CD4-positive, CD25-positive, alpha-beta regulatory T cell (primary cell): Measurements from ENCODE around the gene PNMA8A. TPM values are rescaled to one million over a fixed set of nuclear protein-coding genes. Genes with fewer than 3 reads are reported as not detected.
A peak's percentile ranks its signal among the peaks of the same experiment; 100 is the strongest.

Experiments
- ATAC-seq, 2 donors: fragments of 150-1000 bp; cut with Tn5 transposase; one replicate each; pipeline ENCODE4 v1.10.0; 2021; ENCODE audit warnings: low read depth in 2 of 2, moderate number of reproducible peaks in 2 of 2, moderate library complexity in 1 of 2
- DNase-seq, 3 donors: peaks; one replicate each; pipeline versions ENCODE4 v3.0.0 to v3.0.0-alpha.2; 2012 to 2022; ENCODE audit warnings: mixed read lengths in 1 of 3
- H3K27ac ChIP-seq: one replicate; pipeline ENCODE4 v1.7.0; 2013; ENCODE audit warnings: mild to moderate bottlenecking, low read length; ENCODE audit not compliant: insufficient read depth, poor library complexity, severe bottlenecking
- H3K27me3 ChIP-seq: one replicate; pipeline ENCODE4 v1.7.0; 2013; ENCODE audit warnings: low read length; ENCODE audit not compliant: control insufficient read depth, insufficient read depth
- H3K36me3 ChIP-seq: one replicate; pipeline ENCODE4 v1.7.0; 2013; ENCODE audit warnings: mild to moderate bottlenecking, low read length, moderate library complexity; ENCODE audit not compliant: control insufficient read depth, insufficient read depth
- H3K4me1 ChIP-seq: 2 replicates; pipeline ENCODE4 v1.7.0; 2013; ENCODE audit warnings: mild to moderate bottlenecking, low read length; ENCODE audit not compliant: insufficient read depth, control insufficient read depth, poor library complexity, severe bottlenecking
- H3K4me3 ChIP-seq: one replicate; pipeline ENCODE4 v1.7.0; 2013; ENCODE audit warnings: low read depth, mild to moderate bottlenecking, low read length, moderate library complexity
- H3K9me3 ChIP-seq, 2 experiments: 1 replicate in 1 of 2; 2 replicates in 1 of 2; pipeline ENCODE4 v1.7.0; 2013; ENCODE audit warnings: low read length in 2 of 2, mild to moderate bottlenecking in 1 of 2, moderate library complexity in 1 of 2; ENCODE audit not compliant: control insufficient read depth in 2 of 2
- H3K27ac Mint-ChIP-seq, 3 donors: one replicate each; pipeline ENCODE4 v1.8.0; 2020 to 2022; ENCODE audit warnings: mild to moderate bottlenecking in 3 of 3, mixed read lengths in 3 of 3, moderate library complexity in 2 of 3
- H3K27me3 Mint-ChIP-seq: one replicate; pipeline ENCODE4 v1.8.0; 2022; ENCODE audit warnings: mild to moderate bottlenecking, mixed read lengths
- H3K36me3 Mint-ChIP-seq: one replicate; pipeline ENCODE4 v1.8.0; 2020; ENCODE audit warnings: mixed read lengths
- H3K4me1 Mint-ChIP-seq, 4 donors: one replicate each; pipeline ENCODE4 v1.8.0; 2020 to 2022; ENCODE audit warnings: mixed read lengths in 4 of 4, mild to moderate bottlenecking in 1 of 4
- H3K4me3 Mint-ChIP-seq, 4 donors: one replicate each; pipeline ENCODE4 v1.8.0; 2020 to 2022; ENCODE audit warnings: mild to moderate bottlenecking in 4 of 4, mixed read lengths in 4 of 4, moderate library complexity in 3 of 4
- H3K9me3 Mint-ChIP-seq, 7 donors: one replicate each; pipeline ENCODE4 v1.8.0; 2020 to 2022; ENCODE audit warnings: mixed read lengths in 7 of 7, mild to moderate bottlenecking in 3 of 7, moderate library complexity in 2 of 7
- polyA plus RNA-seq, 4 donors: library from polyadenylated mRNA; unstranded; fragments of 300-500 nt; fragmentation: Illumina TruSeq; gene quantifications; one replicate each; pipeline ENCODE4 v1.2.3, GENCODE V29; 2021
- total RNA-seq: library from RNA; stranded (reverse); gene quantifications from one replicate; pipeline ENCODE4 v1.2.3, GENCODE V29; 2022

PNMA8A gene
- total and polyA plus RNA-seq, 5 donors from 2014 or later, result 0.05 TPM; not detected in 4

DNA sequence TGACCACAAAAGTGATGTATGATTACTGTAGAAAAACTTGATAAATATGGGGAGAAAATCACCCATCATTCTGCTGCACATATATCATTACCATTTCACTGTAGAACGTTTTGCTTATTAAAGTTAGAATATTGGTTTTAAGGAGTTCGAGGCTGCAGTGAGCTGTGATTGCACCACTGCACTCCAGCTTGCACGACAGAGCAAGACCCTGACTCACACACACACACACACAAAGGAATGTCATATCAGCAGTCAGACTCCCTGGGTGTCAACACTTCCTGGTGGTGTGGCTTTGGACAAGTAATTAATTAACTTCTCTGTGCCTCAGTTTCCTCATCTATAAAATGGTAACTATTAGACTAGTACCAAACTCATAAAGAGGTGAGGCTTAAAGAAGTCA lies 11.3 kb upstream of the PNMA8A start:
- Histone ChIP-seq H3K4me1 (peaks cover 2% of the 10 kb centered on the region), H3K36me3 (no peaks in the 10 kb centered on the region), H3K27ac (no peak overlapping the region), H3K4me3 (no peak overlapping the region), H3K27me3 (peaks cover 4% of the 10 kb centered on the region), H3K9me3 (no peaks in the 10 kb centered on the region)
- ATAC-seq, result no peak
- Mint-ChIP-seq H3K27me3 (peaks cover 67% of the 10 kb centered on the region), H3K4me1 (peaks cover 0 to 14% (median 1%) of the 10 kb centered on the region in 4 donors), H3K36me3 (peaks cover 4% of the 10 kb centered on the region), H3K27ac (no peak overlapping the region), H3K4me3 (no peak overlapping the region), H3K9me3 (no peaks in the 10 kb centered on the region)
- DNase-seq, result no peak

DNA sequence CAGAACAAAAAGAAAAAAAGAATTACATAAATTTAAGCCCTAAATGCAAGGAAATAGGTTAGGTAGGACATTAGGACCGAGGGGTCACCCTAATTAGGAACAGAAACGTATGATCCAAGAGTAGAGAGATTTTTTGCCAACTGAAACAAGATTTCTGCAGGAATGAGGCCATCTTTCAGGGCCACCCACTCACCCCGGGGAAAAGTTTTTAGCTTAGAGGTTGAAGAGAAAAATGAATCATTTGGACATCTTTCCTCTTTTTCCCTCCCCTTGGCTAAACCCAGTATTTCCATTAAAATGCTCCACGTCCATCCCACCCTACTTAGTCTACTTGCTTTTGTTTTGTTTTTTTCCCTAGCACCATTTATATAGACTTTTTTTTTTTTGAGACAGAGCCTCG lies 10.6 kb upstream of the PNMA8A start:
- Histone ChIP-seq H3K27me3 (peaks cover 4% of the 10 kb centered on the region), H3K4me1 (no peaks in the 10 kb centered on the region), H3K4me3 (no peak overlapping the region), H3K9me3 (no peaks in the 10 kb centered on the region), H3K27ac (no peak overlapping the region), H3K36me3 (no peaks in the 10 kb centered on the region)
- Mint-ChIP-seq H3K4me3 (no peak overlapping the region), H3K27me3 (peaks cover 61% of the 10 kb centered on the region), H3K9me3 (no peaks in the 10 kb centered on the region), H3K27ac (no peak overlapping the region), H3K36me3 (peaks cover 4% of the 10 kb centered on the region), H3K4me1 (peaks cover 0 to 8% (median 0%) of the 10 kb centered on the region in 4 donors)
- no peak for DNase-seq
- no peak for ATAC-seq

DNA sequence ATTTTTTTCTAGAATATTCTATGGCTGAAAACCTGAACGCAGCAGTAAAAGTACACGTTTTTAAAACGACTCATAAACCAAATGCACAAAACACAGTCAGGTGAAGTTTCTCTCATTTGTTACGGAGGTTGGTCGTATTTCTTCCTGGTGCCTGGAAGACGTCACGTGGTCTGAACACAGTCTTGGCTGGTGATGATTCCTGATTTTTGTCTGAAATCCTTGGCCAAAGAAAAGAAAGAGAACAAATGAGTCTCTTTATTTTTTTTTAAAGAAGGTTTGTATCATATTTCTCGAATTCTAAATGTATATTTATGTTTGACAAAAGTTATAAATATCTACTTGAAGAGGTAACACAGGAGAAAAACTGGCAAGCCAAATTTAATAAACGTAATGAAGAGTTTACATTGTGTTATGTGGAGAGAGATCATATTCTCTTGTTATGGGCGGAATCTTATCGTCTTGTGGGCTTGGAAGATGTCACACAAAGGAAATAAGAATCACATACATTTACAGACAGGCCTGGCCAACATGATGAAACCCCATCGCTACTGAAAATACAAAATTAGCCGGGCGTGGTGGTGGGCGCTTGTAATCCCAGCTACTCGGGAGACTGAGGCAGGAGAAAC lies 10.0 kb upstream of the PNMA8A start:
- ATAC-seq (no peak), DNase-seq (no peak)
- peaks cover 4% of the 10 kb centered on the region for H3K36me3 Mint-ChIP-seq
- H3K9me3 Mint-ChIP-seq, result no peaks in the 10 kb centered on the region
- peaks cover 55% of the 10 kb centered on the region for H3K27me3 Mint-ChIP-seq
- no peaks in the 10 kb centered on the region for H3K36me3 ChIP-seq
- no peaks in the 10 kb centered on the region for H3K4me1 ChIP-seq
- no peaks in the 10 kb centered on the region for H3K9me3 ChIP-seq
- H3K27me3 ChIP-seq, result peaks cover under 1% of the 10 kb centered on the region
- H3K4me3 Mint-ChIP-seq, result no peak overlapping the region
- H3K4me3 ChIP-seq, result no peak overlapping the region
- H3K27ac Mint-ChIP-seq, result no peak overlapping the region
- no peak overlapping the region for H3K27ac ChIP-seq
- H3K4me1 Mint-ChIP-seq, result peaks cover 0 to 4% (median 0%) of the 10 kb centered on the region in 4 donors

DNA sequence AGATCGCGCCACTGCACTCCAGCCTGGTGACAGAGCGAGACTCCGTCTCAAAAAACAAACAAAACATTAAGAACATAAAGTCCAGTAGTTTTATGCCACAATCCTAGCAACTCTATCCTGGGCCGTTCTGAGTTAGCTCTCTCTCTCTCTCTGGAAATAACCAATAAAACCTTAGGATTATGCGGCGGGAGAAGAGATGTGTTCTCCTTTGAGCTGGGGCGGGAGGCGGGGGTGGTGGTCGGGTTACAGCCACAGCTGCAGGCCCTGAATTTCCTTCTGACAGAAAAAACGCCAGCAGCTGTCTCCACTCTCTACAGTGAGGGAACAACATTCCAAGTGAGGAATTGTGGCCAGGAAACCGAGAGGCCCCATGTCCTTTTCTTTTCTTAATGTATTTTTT lies 9.1 kb upstream of the PNMA8A start:
- Histone ChIP-seq H3K27me3 (no peaks in the 10 kb centered on the region), H3K36me3 (no peaks in the 10 kb centered on the region), H3K27ac (no peak overlapping the region), H3K4me3 (no peak overlapping the region), H3K4me1 (no peaks in the 10 kb centered on the region), H3K9me3 (no peaks in the 10 kb centered on the region)
- Mint-ChIP-seq H3K27ac (no peak overlapping the region), H3K27me3 (peaks cover 52% of the 10 kb centered on the region), H3K4me3 (no peak overlapping the region), H3K36me3 (peaks cover 4% of the 10 kb centered on the region), H3K4me1 (peaks cover 0 to 4% (median 0%) of the 10 kb centered on the region in 4 donors), H3K9me3 (no peaks in the 10 kb centered on the region)
- DNase-seq (no peak), ATAC-seq (no peak)

DNA sequence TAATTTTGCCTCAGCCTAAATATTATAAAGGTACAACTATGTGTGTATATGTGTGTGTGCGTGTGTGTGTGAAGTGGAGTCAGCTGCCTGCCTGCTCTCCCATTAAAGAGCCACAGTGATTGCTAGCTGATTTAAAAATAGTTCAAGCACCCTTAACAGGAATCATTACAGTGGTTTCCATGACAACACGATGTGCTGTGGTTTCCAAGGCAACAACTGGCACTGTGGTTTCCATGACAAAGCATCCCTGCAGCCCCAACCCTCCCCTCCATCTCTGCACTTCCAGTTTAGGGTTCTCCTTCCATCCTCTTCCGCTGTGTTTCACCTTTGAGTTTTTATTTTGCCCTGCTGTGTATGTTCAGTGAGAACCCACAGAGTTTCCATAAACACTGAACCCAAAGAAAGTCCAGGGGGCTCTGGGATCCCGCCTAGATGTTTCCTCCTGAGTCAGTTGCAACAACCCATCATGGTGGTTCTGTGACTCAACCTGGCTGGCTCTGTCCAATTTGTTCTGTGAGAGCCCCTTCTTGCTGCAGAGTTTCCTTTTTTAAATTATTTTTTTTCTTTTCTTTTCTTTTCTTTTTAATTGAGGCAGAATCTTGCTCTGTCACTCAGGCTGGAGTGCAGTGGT lies 7.1 kb upstream of the PNMA8A start:
- DNase-seq, result peak in 1 of 3 donors; percentile 28
- H3K27me3 ChIP-seq, result peaks cover 3% of the 10 kb centered on the region
- Mint-ChIP-seq H3K27me3 (peaks cover 52% of the 10 kb centered on the region), H3K36me3 (no peaks in the 10 kb centered on the region), H3K9me3 (no peaks in the 10 kb centered on the region), H3K4me3 (peak overlapping the region in 1 of 4 donors; percentile 58), H3K27ac (no peak overlapping the region), H3K4me1 (peaks cover 0 to 4% (median under 1%) of the 10 kb centered on the region in 4 donors)
- no peak overlapping the region for H3K27ac ChIP-seq
- H3K9me3 ChIP-seq, result no peaks in the 10 kb centered on the region
- no peak for ATAC-seq
- H3K4me1 ChIP-seq, result no peaks in the 10 kb centered on the region
- no peak overlapping the region for H3K4me3 ChIP-seq
- H3K36me3 ChIP-seq, result no peaks in the 10 kb centered on the region

DNA sequence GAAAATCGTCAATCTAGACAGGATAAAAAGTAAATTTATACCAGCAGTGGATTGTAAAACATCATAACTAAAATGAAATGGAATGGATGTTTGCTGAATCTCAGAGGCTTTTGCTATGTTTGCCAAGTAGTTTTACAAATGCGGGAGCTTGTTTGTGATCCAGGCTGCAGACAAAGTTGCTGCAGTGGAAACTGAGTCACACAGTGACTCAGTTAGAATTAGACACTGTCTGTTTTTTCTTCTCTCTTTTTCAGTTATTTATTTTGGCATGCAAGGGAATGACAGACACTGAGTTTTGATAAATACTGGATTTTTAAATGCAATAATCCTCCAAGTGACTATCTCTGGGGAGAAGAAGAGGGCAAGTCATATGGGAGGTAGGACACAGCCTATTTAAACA lies 4.6 kb upstream of the PNMA8A start:
- H3K4me3 ChIP-seq, result no peak overlapping the region
- H3K27me3 ChIP-seq, result peaks cover 5% of the 10 kb centered on the region
- H3K36me3 ChIP-seq, result no peaks in the 10 kb centered on the region
- H3K36me3 Mint-ChIP-seq, result no peaks in the 10 kb centered on the region
- H3K4me1 Mint-ChIP-seq, result peaks cover 0 to 8% (median 3%) of the 10 kb centered on the region in 4 donors
- no peak overlapping the region for H3K4me3 Mint-ChIP-seq
- DNase-seq (no peak), ATAC-seq (no peak)
- no peaks in the 10 kb centered on the region for H3K4me1 ChIP-seq
- no peak overlapping the region for H3K27ac Mint-ChIP-seq
- H3K27me3 Mint-ChIP-seq, result peaks cover 55% of the 10 kb centered on the region
- no peaks in the 10 kb centered on the region for H3K9me3 ChIP-seq
- no peak overlapping the region for H3K27ac ChIP-seq
- no peaks in the 10 kb centered on the region for H3K9me3 Mint-ChIP-seq

DNA sequence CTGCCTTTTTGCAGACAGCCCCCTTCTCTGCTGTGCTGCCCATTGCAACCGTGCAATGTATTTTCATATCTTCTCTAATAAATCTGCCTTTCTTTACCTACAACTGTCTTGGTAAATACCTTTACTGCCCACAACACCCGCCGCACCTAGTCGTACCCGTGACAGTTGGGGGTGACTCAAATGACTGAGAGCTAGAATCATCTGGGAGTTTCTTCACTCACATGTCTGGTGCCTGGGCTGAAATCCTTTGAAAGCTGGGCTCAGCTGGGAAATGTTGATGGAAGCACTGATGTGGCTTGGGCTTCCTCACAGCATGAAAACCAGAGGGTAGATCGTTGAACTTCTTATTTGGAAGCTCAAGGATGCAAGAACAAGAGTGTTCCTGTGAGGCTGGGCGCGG lies 2.8 kb upstream of the PNMA8A start:
- no peak overlapping the region for H3K27ac Mint-ChIP-seq
- Histone ChIP-seq H3K9me3 (no peaks in the 10 kb centered on the region), H3K4me1 (no peaks in the 10 kb centered on the region), H3K27ac (no peak overlapping the region), H3K4me3 (no peak overlapping the region), H3K27me3 (peaks cover 8% of the 10 kb centered on the region), H3K36me3 (no peaks in the 10 kb centered on the region)
- peaks cover 0 to 8% (median 3%) of the 10 kb centered on the region in 4 donors for H3K4me1 Mint-ChIP-seq
- no peak for ATAC-seq
- H3K27me3 Mint-ChIP-seq, result peaks cover 55% of the 10 kb centered on the region
- H3K36me3 Mint-ChIP-seq, result no peaks in the 10 kb centered on the region
- H3K4me3 Mint-ChIP-seq, result no peak overlapping the region
- DNase-seq, result no peak
- no peaks in the 10 kb centered on the region for H3K9me3 Mint-ChIP-seq

DNA sequence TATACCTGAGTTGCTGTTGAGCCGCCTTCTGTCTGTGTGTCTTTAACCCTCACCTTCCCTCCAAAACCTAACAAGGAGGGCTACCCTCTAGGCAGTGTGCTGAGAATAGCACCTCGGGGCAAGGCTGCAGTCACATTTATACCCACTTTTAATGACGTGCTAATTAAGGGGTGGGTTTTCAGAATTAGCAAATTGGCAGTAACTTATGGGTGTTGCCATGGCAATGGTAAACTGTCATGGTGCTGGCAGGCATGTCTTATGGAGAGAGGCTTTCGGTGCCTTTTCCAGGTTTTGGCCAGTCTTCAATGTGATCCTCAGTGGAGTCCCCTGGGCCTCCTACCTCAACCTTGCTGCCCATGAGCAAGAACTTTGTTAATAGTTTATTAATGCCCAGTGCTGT lies 1.2 kb upstream of the PNMA8A start:
- H3K27me3 ChIP-seq, result peaks cover 8% of the 10 kb centered on the region
- peaks cover 53% of the 10 kb centered on the region for H3K27me3 Mint-ChIP-seq
- H3K36me3 Mint-ChIP-seq, result no peaks in the 10 kb centered on the region
- H3K27ac ChIP-seq, result no peak overlapping the region
- H3K4me1 Mint-ChIP-seq, result peaks cover 0 to 4% (median 3%) of the 10 kb centered on the region in 4 donors
- H3K4me3 Mint-ChIP-seq, result peak overlapping the region in 1 of 4 donors; percentile 38
- DNase-seq (no peak), ATAC-seq (no peak)
- H3K4me1 ChIP-seq, result no peaks in the 10 kb centered on the region
- H3K9me3 ChIP-seq, result no peaks in the 10 kb centered on the region
- H3K36me3 ChIP-seq, result no peaks in the 10 kb centered on the region
- no peak overlapping the region for H3K27ac Mint-ChIP-seq
- no peak overlapping the region for H3K4me3 ChIP-seq
- no peaks in the 10 kb centered on the region for H3K9me3 Mint-ChIP-seq
